Measurements from ENCODE around the gene DGKB.

DGKB gene

GRCh38 chr7:14765731-14766130 is 136.8 kb downstream of the DGKB start:
- H3K36me3 ChIP-seq (ENCODE audit: low read depth): no peaks in the 10 kb centered on the region
- DNase-seq (ENCODE audit: low spot score) (no peak), ATAC-seq (ENCODE audit: low read depth) (no peak)
- H3K4me3 ChIP-seq (ENCODE audit: severe bottlenecking): no peak overlapping the region
- H3K27me3 ChIP-seq (ENCODE audit: insufficient read depth, poor library complexity, severe bottlenecking): no peaks in the 10 kb centered on the region
- no peaks in the 10 kb centered on the region for H3K4me1 ChIP-seq (ENCODE audit: insufficient read depth, poor library complexity, severe bottlenecking)
- no peaks in the 10 kb centered on the region for H3K9me3 ChIP-seq (ENCODE audit: severe bottlenecking)
- H3K27ac ChIP-seq (ENCODE audit: poor library complexity, severe bottlenecking): no peak overlapping the region
- TF ChIP-seq CTCF (IDR thresholded peaks at IDR 0.05; ENCODE audit: poor library complexity, severe bottlenecking): no peak

GRCh38 chr7:14762561-14762960 is 140.0 kb downstream of the DGKB start:
- Histone ChIP-seq H3K4me1 (ENCODE audit: insufficient read depth, poor library complexity, severe bottlenecking) (no peaks in the 10 kb centered on the region), H3K27me3 (ENCODE audit: insufficient read depth, poor library complexity, severe bottlenecking) (no peaks in the 10 kb centered on the region), H3K27ac (ENCODE audit: poor library complexity, severe bottlenecking) (no peak overlapping the region), H3K4me3 (ENCODE audit: severe bottlenecking) (no peak overlapping the region), H3K36me3 (ENCODE audit: low read depth) (no peaks in the 10 kb centered on the region), H3K9me3 (ENCODE audit: severe bottlenecking) (no peaks in the 10 kb centered on the region)
- DNase-seq (ENCODE audit: low spot score) (no peak), ATAC-seq (ENCODE audit: low read depth) (no peak)
- no peak for TF ChIP-seq CTCF (IDR thresholded peaks at IDR 0.05; ENCODE audit: poor library complexity, severe bottlenecking)

- TF ChIP-seq CTCF (IDR thresholded peaks at IDR 0.05; ENCODE audit: poor library complexity, severe bottlenecking): no peak
- ATAC-seq (ENCODE audit: low read depth) (peak; percentile 65; the same call in 2 of the 3 replicates), DNase-seq (ENCODE audit: low spot score) (no peak)
- no peaks in the 10 kb centered on the region for H3K4me1 ChIP-seq (ENCODE audit: insufficient read depth, poor library complexity, severe bottlenecking)
- H3K36me3 ChIP-seq (ENCODE audit: low read depth): no peaks in the 10 kb centered on the region
- no peaks in the 10 kb centered on the region for H3K27me3 ChIP-seq (ENCODE audit: insufficient read depth, poor library complexity, severe bottlenecking)
- H3K27ac ChIP-seq (ENCODE audit: poor library complexity, severe bottlenecking): no peak overlapping the region
- H3K4me3 ChIP-seq (ENCODE audit: severe bottlenecking): no peak overlapping the region
- H3K9me3 ChIP-seq (ENCODE audit: severe bottlenecking): no peaks in the 10 kb centered on the region
Observed at GRCh38 chr7:14761510-14762296, 140.8 kb downstream of the DGKB start.

DNA sequence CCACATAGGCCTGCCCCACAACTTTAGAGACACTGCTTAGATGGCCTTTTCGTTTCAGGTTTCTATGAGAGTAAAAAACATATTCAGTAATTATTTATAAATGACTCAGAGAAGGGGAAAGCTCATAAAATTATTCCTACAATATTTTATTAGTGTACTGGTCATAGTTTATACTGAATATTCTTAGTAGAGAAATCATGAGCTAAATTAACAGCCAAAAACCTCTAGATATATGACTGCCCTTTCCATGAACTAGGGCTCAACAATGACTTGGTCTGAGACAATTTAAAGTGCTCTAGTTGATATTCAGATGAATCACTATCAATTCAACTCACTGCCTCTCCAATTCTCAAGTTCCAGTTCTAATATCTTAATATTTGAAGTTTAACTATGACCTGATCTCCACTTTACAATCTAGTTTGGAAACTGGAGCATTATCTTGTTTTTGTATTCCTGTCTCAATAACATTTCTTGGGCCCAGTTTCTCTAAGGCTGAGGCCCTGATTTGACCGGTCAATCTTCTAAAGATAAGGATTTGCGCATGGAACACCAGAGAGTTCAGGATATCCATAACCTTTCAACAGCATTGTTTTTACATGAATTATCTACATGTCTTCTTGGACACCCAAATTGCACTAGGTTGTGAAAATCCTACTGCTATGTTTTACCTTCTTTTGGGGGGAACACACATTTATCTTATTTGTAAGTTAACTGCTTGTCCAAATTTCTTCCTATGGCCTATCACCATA is 141.6 kb downstream of the DGKB start:
- ATAC-seq (ENCODE audit: low read depth) (no peak), DNase-seq (ENCODE audit: low spot score) (no peak)
- TF ChIP-seq CTCF (IDR thresholded peaks at IDR 0.05; ENCODE audit: poor library complexity, severe bottlenecking): no peak
- H3K27me3 ChIP-seq (ENCODE audit: insufficient read depth, poor library complexity, severe bottlenecking): no peaks in the 10 kb centered on the region
- H3K9me3 ChIP-seq (ENCODE audit: severe bottlenecking): no peaks in the 10 kb centered on the region
- H3K27ac ChIP-seq (ENCODE audit: poor library complexity, severe bottlenecking): no peak overlapping the region
- no peaks in the 10 kb centered on the region for H3K4me1 ChIP-seq (ENCODE audit: insufficient read depth, poor library complexity, severe bottlenecking)
- no peak overlapping the region for H3K4me3 ChIP-seq (ENCODE audit: severe bottlenecking)
- no peaks in the 10 kb centered on the region for H3K36me3 ChIP-seq (ENCODE audit: low read depth)

DNA sequence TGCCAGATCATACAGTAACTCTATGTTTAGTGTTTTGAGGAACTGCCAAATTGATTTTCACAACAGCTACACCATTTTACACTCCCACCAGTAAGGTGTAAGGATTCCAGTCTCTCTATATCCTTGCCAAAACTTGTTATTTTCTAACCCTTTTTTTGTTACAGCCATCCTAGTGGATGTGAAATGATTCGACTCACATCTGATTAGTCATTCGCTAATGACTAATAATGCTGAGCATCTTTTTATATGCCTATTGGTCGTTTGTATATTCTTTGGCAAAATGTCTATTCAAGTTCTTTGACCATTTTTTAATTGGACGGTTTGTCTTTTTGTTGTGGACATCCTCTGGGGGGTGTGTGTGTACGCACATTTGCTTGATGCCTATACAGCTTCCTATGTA is 142.8 kb downstream of the DGKB start:
- DNase-seq (ENCODE audit: low spot score): no peak
- no peaks in the 10 kb centered on the region for H3K4me1 ChIP-seq (ENCODE audit: insufficient read depth, poor library complexity, severe bottlenecking)
- no peaks in the 10 kb centered on the region for H3K9me3 ChIP-seq (ENCODE audit: severe bottlenecking)
- H3K4me3 ChIP-seq (ENCODE audit: severe bottlenecking): no peak overlapping the region
- H3K36me3 ChIP-seq (ENCODE audit: low read depth): no peaks in the 10 kb centered on the region
- no peak for TF ChIP-seq CTCF (IDR thresholded peaks at IDR 0.05; ENCODE audit: poor library complexity, severe bottlenecking)
- H3K27ac ChIP-seq (ENCODE audit: poor library complexity, severe bottlenecking): no peak overlapping the region
- H3K27me3 ChIP-seq (ENCODE audit: insufficient read depth, poor library complexity, severe bottlenecking): no peaks in the 10 kb centered on the region
- no peak for ATAC-seq (ENCODE audit: low read depth)

All from RWPE2 (cell line).